ENCODE data around the gene STRN4.

Gene STRN4

DNA sequence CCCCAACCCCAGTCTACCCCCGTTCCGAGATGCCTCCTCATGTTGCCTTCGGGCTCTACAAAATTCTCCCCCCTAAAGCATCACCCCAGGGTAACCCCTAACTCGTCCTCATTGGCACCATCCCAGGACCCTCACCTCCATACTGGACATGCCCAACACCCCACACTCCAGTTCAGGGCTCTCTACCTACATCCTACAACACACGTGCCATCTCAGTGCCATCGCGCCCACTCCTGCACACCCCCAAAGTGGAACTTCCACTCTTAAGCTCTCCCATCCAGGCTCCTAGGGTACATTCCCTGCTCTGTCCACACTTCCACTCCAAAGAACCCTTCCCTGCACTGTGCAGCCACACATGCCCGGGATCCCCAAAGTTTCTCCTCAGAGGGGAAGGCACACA is 1.2 kb downstream of the STRN4 start:
- DNase-seq (ENCODE audit: low spot score) (no peak), FAIRE-seq (no peak)

DNA sequence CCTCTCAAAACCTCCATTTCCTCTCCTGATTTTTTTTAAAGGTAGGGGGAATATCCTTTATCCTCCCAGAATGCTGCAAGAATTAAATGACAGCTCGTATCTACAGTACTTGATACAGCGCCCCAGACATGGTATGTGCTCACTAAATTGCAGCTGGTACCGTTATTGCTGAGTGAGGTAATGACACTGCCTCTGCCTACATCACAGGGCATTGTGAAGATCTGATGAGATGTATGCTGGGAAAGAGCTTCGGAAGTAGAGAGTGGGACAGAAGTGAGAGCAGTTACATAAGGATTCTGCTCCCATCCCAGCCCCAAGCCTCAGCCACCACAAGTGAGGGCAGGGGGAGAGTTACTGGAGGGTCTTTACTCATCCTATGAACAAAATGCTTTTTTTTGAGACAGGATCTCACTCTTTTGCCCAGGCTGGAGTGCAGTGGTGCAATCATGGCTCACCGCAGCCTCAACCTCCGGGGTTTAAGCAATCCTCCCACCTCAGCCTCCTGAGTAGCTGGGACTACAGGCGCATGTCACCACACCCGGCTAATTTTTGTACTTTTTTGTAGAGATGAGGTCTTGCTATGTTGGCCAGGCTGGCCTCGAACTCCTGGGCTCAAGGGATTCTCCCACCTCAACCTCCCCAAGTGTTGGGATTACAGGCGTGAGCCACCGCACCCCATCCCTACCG is 2.1 kb downstream of the STRN4 start:
- FAIRE-seq (no peak), DNase-seq (ENCODE audit: low spot score) (no peak)

DNA sequence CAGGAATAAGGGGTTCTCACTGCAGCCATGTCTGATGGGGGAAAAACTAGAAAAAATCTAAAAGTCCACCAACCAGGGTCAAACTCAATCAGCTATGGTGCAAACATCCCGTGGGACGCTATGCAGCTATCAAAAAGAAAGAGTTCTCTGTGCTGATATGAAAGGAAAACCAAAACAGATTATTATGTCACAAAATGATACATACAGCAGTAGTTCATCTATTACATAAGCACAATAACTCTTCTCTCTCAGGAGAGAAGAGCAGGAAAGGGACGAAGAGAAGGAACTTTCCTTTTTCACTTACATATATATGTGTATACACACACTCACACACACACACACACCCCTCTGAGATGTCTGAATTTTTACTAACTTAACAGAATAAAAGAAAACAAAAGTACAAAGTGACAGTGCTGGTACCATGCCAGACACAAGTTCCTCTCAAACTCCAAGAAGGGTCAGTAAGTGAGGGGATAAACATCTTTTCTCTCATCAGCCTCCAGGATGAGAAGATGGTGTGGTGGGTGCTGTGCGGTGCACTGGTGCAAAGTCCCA is 3.2 kb downstream of the STRN4 start:
- no peak for FAIRE-seq

DNA sequence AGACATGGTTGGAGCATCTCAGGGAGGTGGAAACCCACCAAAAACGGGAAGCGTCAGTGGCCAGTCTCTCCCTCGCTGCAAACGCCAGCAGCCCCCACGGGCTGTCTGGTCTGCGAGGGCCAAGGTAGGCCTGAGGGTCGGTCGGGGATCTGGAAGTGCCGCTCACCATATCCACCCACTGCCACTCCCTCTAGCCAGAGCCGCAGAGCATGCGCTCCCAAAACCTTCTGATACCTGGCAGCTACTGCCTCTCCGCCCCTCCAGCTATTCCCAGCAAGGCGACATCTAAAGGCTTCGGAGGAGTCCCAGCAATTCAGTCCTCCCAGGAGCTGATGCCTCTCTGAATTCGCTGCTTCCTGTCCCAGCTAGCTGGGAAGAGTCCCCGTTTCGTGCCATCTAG is 4.8 kb downstream of the STRN4 start:
- FAIRE-seq (no peak), DNase-seq (ENCODE audit: low spot score) (no peak)

More for the DNA sequence above, 3.2 kb downstream of the STRN4 start:
- no peak for DNase-seq (ENCODE audit: low spot score)

DNA sequence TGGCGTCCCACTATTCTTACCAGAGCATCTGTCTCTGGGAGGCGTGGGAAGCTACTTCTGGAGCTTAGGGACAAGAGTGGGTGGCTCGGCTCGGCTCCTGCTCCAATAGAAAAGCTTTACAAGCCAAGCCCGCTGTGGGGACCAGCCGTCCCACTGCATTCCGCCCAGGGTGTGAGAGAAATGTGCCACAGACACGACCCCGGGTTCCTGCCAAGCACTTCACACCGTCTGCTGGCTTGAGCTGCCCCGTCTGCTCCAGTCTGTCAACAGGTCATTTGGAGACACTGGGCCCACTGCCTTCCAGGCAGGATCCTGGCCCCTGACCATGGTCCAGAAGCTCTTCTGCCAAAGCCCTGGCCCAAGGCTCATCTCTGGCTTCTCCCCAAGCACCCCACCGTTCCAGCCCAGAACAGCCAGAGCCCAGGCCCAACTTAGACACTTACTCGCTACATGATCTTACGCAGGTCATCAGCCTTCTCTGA is 6.9 kb downstream of the STRN4 start:
- no peak for FAIRE-seq
- no peak for DNase-seq (ENCODE audit: low spot score)

DNA sequence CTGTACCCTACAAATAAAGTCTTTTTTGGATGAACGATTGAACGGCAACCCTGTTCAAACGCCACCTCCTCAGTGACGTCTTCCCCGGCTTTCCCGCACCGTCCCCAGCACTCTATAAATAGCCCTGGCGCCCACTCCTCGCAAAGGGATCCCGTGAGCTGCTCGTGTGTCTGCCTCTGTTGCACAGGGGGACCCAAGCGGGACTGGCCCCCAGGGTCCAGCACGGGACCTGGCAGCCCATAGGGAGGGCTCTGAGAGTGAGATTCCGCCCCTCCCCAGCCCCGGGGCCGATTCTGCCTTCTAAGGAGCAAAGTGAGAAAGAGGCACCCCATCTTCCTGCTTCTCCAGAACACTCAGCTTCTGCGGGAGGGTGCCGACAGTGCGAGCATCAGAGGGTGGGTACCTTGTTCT is 8.5 kb downstream of the STRN4 start:
- no peak for DNase-seq (ENCODE audit: low spot score)
- no peak for FAIRE-seq

DNA sequence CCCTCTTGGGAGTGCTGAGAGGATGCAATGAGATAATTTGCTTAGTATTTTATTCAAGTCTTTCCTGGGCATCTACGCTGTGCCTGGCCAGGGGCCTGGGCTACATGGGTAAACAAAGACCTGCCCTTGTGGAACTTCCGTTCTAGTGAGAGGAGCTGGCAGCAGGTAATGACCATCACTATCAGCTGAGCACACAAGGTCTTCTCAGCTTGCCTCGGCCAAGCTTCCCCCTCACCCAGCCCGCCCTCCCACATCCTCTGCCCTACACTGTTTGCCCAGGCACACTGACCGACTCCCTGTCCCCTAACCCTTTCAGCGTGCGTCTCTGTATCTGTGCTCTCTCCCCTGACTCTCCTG is 9.0 kb downstream of the STRN4 start:
- DNase-seq (ENCODE audit: low spot score): no peak
- FAIRE-seq: no peak

DNA sequence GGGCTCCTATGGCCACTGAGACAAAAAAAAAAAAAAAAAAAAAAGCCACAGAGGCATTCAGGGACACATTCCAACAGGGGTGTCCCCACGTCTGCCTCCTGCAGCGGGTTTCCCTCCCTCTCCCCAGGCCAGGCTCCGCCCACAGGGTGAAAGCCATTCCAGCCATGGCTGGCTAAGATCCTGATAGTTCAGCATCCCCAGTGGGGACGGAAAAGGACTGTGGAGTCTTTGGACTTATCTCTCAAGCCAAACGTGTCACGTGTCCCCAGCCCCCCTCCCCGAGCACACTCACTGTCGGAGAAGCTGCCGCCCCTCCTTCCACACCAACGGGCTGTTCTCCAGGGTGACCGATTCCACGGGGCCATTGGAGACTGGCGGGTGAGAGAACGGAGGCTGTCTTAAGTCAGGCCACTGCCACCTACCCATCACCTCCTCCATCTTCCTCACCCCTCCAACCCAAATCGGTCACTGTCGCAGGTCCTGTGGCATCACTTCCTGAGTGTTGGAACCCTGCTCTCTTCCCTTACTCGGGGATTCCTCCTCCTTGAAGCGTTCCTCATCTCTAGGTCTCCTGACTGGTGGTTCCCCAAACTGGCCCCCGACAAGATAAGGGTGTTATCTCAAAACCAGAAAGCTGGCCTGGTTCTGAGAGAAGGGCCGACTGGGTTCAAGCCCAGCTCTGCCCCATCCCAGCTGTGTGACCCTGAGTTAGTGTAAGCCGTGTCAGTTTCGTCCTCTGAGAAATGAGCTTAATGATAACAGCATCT is 9.5 kb downstream of the STRN4 start:
- FAIRE-seq: no peak

DNA sequence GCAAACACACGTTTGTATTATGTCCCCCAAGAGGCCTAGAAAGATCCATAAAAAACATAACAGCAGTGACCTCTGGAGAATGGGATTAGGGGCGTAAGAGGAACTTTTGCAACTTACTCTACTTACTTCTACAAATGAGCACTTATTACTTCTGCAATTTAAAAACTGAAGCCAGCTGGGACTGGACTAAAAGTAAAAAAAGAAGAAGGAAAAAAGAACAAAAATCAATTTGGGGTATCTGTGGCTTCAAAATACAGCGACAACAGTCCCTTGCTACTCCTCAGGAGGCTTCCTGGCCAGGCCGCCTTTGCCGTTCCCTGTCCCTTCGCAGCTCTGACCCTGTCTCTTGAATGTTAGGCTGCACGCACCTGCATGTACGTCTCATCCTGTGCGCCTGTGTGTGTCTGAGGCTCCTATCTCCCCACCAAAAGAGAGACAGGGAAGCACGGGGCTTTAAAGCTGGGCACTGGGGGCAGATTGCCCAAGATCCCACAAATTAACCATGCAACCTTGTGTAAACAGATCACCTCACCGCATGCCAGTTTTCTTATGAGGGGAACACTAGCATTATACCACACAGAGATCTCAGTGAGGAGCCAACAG is 12.5 kb downstream of the STRN4 start:
- FAIRE-seq: no peak
- no peak for DNase-seq (ENCODE audit: low spot score)

More for the DNA sequence above, 9.5 kb downstream of the STRN4 start:
- no peak for DNase-seq (ENCODE audit: low spot score)

DNA sequence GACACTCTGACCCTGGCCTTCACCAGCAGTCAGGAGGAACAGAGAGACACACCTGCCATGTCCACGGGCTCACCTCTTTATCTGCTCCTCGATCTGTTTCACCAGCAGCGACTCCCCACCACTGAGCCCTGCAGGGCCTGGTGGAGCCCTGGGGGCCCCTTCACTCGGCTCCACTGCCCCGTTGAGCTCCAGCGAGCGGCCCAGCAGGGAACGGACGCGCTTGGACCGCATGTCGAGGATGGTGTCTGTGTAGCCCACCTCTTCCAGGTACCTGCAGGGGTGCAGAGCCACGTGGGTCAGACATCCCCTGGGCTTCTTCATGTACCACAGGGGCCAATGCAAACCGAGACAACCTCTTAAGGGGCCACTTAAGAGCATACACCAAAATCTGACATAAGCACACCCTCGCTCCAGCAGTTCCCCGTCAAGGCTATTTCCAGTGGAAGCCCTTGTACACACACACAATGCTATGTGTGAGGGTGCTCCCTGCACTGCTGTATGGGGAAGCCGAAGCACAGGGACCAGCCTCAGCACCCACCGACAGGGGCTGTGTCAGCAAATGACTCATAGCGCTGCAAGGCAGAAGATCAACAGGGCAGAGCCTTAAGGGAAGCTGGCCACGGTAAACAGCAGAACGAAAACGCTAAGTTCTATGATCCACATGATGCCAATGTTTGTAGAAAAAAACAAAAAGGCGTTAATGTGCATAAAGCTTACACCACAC is 13.1 kb downstream of the STRN4 start:
- no peak for FAIRE-seq

DNA sequence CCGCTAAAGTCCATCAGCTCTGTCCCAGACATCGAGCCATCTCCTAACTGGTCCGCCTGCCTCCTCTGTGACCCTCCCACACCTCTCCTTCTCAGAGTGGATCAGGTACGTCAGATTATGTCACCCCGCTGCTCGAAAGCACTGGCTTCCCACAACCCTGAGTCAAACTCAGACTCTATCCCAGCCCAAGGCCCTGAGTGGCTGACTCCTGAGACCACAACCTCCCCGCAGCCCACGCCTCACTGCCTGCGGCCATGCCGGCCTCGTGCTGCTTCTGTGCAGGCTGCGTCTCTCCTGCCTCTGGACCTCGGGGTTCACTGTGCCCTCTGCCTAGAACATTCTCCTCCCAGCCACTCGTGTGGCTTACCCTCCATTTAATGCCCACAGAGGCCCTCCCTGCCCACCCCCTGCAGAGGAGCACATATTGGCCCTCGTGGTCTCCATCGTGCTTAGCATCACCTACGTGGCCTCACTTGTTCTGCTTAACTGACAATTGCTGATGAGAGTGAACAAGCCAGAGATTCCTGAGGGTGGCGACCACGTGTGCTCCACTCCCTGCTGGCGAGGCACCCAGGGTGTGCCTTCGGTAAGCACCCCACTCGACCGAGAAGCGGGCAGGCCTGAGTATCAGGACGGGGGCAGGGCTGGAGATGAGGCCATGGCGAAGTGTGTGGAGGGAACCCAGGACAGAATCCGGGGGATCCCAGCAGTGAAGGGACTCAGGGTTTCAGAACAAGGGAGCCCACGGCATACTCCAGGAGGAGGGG is 13.9 kb downstream of the STRN4 start:
- no peak for FAIRE-seq
- DNase-seq (ENCODE audit: low spot score): no peak

More for the DNA sequence above, 13.1 kb downstream of the STRN4 start:
- DNase-seq (ENCODE audit: low spot score): no peak

DNA sequence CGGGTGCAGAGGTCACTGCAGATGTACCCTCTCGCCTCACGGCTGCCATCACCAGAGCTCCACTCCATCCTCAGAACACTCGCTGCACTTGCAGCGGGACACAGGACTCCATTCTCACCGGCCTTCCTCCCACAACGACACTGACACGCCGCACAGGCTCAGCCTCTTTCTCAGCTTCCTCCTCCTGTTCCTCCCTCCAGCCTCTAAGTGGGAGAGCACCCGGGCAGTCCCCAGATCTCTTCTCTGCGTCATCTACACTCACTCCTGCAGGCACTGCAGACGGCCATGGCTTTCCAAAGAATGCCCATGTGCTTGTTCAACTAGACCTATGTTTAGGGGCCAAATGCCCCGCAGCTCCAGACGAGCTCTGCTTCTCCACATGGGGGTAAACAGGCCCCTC is 14.7 kb downstream of the STRN4 start:
- FAIRE-seq (no peak), DNase-seq (ENCODE audit: low spot score) (no peak)

DNA sequence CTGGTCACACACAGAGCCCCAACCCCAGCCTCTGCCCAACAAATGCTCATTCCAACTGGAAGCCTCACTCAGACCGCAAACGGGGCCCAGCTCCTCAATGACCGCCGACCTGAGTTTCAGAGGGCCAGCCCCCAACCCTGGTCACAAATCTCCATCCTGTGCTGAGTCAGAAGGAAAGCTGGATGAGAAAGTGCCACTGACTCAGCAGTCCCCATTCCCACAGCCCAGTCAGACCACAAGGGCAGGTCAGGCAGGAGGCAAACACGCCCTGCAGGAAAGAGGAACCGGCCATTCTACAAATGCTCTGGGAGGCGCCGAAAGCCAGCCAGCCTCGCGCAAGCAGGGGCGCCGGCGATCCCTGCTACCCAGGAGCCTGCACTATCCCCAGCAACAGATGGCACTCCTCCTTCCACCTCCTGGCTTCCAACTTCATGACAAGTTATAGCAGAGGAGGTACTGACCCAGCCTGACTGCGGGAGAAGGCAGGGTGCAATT is 15.2 kb downstream of the STRN4 start:
- no peak for FAIRE-seq
- DNase-seq (ENCODE audit: low spot score): no peak

DNA sequence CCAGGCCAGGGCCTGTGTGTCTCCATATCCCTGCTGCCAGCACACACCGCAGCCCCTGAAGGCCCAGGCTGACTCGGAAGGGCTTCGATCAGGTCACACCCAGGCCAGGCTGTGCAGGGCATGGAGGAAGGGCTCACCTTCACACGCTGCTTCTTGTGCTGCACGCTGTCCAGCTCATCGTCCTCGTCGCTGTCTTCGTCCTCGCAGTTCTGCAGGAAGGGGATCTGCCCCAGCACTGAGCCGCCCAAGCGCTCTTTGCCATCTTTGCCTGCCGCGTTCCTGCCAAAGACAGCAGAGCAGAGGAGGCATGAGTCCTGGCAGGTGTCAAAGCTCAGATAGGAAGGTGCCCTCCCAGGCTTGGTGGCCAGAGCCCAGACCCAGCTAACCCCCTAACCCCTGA is 15.7 kb downstream of the STRN4 start:
- DNase-seq (ENCODE audit: low spot score) (no peak), FAIRE-seq (no peak)

DNA sequence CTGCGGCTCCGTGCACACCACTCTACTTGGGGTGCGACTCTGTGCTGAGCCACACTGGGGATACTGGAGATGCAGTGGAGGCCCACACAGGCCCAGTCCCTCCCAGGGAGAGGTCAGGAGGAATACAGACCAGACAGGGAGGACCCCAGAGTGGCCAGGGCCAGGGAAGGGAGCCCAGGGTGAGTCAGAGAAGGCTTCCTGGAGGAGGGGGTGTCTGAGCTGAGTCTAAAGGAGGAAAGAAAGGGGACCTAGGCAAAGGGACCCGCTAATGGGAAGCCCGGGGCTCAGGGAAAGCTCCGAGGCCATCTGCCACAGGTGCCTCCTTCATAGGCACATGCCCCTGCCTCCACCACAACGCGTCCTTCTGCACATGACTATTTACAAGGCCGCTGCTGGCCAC is 16.1 kb downstream of the STRN4 start:
- no peak for FAIRE-seq

DNA sequence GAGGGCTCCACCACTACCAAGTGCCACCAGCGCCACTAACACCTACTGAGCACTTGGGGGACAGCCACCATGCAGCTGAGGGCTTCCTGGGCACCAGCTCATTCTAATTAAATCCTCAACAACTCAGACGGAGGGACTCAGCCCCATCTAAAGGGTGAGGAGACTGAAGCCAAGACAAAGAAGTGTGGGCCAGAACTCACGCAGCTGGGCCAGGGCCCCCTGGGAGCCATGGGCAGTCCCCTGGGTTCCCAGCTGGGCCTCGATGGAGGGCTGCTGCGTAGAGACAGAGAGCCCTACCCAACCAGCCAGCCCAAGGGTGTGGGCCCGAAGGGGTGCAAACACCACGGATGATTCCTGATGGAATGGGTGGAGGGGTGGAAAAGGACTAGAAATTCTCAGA is 16.6 kb downstream of the STRN4 start:
- FAIRE-seq (no peak), DNase-seq (ENCODE audit: low spot score) (no peak)

More for the DNA sequence above, 16.1 kb downstream of the STRN4 start:
- no peak for DNase-seq (ENCODE audit: low spot score)

DNA sequence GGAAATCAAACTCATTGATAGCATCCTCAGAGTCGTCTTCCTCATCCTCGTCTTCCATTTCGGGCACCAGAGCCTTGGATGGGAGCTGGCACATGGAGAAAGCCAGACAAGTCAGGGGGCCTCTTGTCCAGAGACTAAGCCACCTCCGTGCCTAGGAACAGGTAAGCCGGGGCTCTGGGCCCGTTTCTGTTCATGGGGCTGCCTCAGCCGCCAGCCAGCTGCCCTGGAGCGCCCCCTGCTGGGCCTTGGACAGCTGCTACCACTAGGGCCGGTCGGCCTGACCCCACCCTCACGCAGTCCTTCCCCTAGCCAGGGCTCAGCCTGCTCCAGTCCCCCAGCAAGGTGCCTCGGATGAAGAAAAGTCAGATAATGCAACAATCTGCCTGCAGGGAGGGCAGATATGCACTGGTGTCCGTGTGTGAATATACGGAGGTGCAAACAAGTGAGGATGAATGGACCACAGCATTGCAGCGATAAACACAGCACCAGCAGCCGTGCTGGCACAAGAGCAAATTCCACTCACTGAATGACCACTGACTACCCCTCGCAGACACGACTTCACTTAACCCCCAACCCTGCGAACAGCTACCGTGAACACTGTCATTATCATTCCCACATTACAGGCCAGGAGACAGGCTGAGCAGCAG is 17.4 kb downstream of the STRN4 start:
- peak; percentile 37 for FAIRE-seq
- DNase-seq (ENCODE audit: low spot score): peak; percentile 78

DNA sequence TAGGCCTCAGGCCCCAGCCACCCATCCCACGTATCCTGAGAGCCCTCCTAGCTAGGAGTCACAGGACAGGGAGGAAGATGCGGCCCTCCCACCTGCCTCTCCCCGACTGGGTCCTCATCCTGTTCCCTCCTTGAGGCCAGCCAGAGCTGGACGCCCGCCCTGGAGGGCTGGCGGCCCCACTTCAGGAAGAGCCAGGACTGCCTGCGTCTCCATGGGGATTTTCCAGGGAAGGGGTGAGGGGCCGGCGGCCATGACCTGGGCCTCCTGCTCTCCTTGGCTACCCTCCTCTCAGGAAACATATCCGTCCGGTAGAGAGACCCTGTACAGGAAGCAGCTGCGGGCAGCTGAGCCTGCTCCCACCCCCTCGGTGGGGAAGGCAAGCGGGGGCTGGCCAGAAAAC is 18.0 kb downstream of the STRN4 start:
- FAIRE-seq: no peak

DNA sequence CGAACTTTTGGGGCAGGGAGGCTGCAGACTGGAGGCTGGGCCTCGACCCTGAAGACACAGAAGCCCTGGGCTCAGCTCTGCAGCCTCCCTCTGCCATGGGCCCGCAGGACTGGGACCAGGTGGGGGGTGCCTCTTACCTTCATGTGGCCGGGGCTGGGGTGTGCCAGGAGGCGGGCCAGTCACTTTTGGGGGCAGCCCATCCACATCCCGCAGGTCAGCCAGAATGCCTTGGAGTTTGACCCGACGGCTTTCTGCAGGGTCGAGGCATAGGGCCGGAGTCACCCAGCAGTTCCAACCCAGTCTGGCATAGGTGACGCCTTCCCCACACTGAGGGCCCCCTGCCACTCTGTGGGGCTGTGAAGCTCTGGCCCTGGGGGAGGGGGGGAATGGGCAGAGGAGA is 18.5 kb downstream of the STRN4 start:
- DNase-seq (ENCODE audit: low spot score) (no peak), FAIRE-seq (no peak)

More for the DNA sequence above, 18.0 kb downstream of the STRN4 start:
- no peak for DNase-seq (ENCODE audit: low spot score)

DNA sequence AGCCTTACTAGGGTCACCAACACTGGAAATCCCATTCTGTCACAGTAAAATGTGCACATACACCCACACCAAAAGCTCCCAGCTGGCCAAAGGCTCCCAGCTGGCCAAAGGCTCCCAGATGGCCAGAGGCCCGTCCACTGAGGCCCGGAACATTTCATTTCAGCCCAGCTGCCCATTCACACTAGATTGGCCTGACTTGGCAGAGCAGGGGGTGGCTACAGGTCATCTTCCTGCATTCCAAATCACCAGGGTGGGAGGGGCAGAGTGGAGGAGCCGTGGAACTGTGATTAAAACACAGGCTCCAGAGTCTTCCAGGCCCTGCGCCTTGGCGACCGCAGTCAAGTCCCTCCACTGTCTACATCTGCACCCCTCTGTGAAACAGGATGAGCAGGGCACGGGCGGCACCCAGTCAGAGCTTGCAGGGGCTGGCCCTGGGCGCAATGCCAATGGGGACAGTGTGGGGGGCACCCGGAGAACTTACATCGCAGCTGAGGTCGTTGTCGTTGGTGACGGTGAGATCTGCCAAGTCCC is 19.2 kb downstream of the STRN4 start:
- FAIRE-seq (no peak), DNase-seq (ENCODE audit: low spot score) (no peak)
